ENCODE data around the gene GPATCH8.

Gene GPATCH8

DNA sequence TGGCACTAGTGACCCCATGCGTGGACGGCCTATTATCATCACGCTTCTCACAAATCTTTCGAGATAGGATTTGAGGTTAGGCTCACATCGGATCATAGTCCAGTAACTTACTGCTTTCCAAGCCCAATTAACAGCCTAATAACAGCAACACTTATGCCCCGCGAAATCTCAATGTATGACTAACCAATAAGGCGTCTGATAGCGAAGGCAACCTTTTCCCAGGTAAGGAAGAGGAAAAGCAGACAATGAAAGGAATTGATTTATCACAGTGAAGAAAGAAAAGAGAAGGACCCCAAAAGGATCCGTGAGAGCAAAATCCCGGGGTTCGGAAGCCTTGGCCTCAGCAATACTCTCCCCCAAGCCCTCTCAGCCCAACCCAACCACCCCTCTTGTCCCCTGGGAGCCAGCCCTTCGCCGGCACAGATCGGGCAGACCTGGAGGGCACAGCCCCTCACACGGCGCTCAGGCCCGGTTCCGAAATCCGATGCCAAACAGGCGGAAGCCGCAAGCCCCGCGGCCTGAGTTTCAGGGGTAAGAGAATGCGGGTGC, 534 bp downstream of the GPATCH8 start:
- TF ChIP-seq GATA1 (IDR thresholded peaks at IDR 0.05; ENCODE audit: low read depth, low read length) (no peak), POLR2A (IDR thresholded peaks at IDR 0.05; ENCODE audit: low read length) (no peak)
- DNase-seq: peak; percentile 45 to 64

DNA sequence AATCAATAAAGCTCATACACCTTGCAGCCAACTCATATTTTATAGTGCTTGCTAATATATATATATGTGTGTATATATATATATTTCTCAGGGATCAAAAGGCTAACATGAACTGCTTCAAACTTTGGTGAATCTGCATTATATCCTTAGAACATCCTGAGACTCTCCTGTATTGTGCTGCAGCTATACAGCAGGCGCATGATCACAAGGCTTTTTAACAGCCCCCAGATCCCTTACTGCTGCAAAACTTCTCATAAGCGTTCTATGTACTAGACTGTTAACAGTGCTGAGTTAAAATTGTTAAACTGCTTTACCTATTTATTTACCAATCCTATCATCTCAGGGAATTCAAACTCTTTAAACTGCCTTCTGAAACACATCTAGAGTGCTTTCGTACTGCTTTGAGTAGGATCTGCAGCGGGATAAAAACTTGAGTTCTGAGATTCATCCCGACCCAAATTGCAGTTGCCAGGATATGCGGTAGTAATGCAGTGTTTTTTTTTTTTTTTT, 1.3 kb downstream of the GPATCH8 start:
- DNase-seq: peak; percentile 18 to 30
- TF ChIP-seq POLR2A (IDR thresholded peaks at IDR 0.05; ENCODE audit: low read length) (no peak), GATA1 (IDR thresholded peaks at IDR 0.05; ENCODE audit: low read depth, low read length) (no peak)

DNA sequence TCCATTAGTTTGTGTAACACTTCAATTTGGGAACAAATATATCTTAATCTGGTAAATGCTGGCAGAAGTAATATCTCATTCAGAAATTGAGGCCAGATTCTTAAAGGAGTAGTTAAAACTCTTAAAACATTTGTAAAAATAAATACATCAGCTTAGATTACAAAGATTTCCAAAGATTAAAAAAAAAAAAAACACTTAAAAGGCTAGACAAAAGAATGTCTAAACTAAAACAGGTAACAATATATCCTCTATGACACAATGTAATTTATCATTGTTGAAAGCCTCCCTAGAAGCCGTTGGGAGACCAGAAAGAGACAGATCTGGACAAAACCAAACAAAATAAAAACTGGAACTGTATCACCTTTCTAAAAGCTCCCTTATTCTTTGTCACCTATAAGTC, 3.5 kb downstream of the GPATCH8 start:
- DNase-seq: no peak
- TF ChIP-seq GATA1 (IDR thresholded peaks at IDR 0.05; ENCODE audit: low read depth, low read length) (no peak), POLR2A (IDR thresholded peaks at IDR 0.05; ENCODE audit: low read length) (no peak)

DNA sequence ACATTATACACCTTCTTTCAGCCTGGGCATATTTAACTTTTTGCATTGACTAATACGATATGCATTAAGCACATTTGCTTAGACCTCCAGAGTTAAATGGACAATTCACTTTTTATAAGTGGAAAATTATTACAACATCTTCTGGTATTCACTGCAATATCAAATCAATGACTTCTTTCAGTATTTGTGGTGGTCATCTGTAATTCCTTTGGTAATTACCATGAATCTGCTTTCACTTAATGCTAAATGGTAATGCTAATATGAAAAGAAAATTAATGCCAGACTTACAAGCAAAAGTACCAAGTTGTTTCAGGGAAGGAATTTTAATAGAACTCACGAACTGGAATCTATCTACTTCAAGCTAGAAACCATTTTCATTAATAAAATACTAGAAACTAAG, 6.4 kb downstream of the GPATCH8 start:
- DNase-seq: no peak
- TF ChIP-seq POLR2A (IDR thresholded peaks at IDR 0.05; ENCODE audit: low read length) (no peak), GATA1 (IDR thresholded peaks at IDR 0.05; ENCODE audit: low read depth, low read length) (no peak)

DNA sequence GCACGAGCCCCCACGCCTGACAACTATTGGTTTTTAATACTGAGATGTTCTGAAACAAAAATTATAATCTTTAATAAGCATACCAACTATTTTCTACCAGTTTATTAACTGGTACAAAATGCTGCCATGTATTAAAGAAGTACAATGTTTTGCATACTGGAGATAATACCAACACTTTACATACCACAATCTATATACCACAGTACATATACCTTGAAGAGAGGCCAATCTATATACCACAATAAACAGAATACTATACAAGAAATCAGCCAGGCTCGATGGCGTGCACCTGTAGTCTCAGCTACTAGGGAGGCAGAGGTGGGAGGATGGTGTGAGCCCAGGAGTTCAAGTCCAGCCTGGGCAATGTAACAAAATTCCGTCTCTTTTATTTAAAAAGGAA, 9.9 kb downstream of the GPATCH8 start:
- no peak for DNase-seq
- TF ChIP-seq POLR2A (IDR thresholded peaks at IDR 0.05; ENCODE audit: low read length) (no peak), GATA1 (IDR thresholded peaks at IDR 0.05; ENCODE audit: low read depth, low read length) (no peak)

DNA sequence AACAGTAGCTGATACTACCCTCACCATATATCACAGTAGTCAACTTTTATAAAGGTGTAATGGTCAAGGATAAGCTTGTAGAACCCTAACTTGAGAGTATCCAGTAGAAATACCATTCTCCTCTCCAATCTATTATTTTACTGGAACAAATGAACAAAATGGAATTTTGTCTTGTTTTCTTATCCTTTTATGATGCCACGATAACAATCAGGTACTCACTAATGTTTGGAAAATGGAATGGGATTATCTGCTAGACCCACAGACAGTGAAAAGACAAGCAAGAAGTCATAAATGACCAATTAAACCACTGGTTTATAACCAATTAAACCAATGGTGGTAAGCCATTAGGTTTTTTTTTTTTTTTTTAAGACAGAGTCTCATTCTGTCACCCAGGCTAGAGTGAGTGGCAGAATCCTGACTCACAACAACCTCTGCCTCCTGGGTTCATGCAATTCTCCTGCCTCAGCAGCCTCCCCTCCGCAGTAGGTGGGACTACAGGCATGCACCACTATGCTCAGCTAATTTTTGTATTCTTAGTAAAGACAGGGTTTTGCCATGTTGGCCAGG, 10.4 kb downstream of the GPATCH8 start:
- no peak for DNase-seq
- no peak for TF ChIP-seq GATA1 (IDR thresholded peaks at IDR 0.05; ENCODE audit: low read depth, low read length)
- TF ChIP-seq POLR2A (IDR thresholded peaks at IDR 0.05; ENCODE audit: low read length): no peak

DNA sequence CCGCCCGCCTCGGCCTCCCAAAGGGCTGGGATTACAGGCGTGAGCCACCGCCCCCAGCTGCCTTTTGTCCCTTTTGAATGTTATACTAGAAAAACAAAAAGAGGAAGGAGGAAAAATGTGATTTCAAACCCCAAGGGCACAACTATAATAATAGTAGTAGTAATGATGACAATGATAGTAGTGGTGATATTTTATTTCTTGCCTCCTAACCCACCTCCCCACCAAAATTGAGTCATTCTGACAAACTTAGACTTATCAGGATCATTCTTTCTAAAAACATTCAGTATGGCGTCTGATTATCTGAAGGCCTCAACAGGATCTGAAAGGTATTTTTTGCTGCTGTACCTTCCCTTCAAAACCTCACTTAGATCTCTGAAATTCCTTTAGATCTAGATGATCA, 13.6 kb downstream of the GPATCH8 start:
- TF ChIP-seq GATA1 (IDR thresholded peaks at IDR 0.05; ENCODE audit: low read depth, low read length) (no peak), POLR2A (IDR thresholded peaks at IDR 0.05; ENCODE audit: low read length) (no peak)
- no peak for DNase-seq

DNA sequence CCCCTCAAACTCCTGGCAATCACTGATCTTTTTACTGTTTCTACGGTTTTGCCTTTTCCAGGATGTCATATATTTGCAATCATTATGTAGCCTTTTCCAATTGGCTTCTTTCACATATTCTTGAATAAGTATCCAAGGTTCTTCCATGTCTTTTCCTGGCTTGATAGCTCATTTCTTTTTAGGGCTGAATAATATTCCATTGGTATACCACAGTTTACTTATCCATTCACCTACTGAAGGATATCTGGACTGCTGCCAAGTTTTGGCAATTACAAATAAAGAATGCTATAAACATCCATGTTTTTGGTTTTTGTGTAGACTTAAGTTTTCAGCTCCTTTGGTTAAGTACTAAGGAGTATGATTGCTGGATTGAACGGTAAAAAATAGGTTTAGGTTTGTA, 16.0 kb downstream of the GPATCH8 start:
- TF ChIP-seq POLR2A (IDR thresholded peaks at IDR 0.05; ENCODE audit: low read length) (no peak), GATA1 (IDR thresholded peaks at IDR 0.05; ENCODE audit: low read depth, low read length) (no peak)
- peak in 1 of 2 experiments; percentile 22 for DNase-seq

DNA sequence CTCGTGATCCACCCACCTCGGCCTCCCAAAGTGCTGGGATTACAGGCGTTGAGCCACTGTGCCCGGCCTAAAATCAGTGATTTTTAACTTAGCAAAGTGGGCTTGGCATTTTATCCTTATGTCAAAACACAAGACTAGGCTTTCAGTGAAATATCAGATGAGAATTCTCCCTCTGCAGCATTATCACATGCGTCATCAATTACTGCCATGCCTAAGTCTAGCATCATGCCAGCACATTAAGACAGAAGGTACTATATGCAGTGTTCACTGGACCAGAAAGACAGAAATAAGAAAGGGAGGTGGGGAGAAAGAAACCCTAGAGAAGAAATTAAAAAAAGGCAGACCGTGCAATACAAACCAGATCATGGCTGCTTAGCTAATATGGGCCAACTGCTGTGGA, 29.8 kb downstream of the GPATCH8 start:
- TF ChIP-seq GATA1 (IDR thresholded peaks at IDR 0.05; ENCODE audit: low read depth, low read length) (no peak), POLR2A (IDR thresholded peaks at IDR 0.05; ENCODE audit: low read length) (no peak)
- no peak for DNase-seq

DNA sequence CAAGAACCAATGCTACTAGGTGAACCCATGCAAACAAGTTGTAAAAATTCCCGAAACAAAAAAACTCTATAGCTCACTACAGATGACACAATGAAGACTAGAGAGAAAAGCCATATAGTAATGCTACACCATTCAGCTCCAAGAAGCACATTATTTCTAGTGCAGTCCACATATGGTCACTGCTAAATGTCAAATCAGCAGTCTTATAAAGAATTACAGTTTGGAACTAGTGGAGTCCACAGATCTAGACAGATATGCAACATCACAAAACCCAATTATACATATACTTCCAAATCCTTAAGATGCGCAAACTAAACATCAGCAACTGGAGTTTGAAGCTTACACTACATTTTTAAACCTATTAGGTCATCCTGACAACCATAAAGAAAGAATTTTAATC, 33.5 kb downstream of the GPATCH8 start:
- DNase-seq: no peak
- TF ChIP-seq GATA1 (IDR thresholded peaks at IDR 0.05; ENCODE audit: low read depth, low read length): no peak

DNA sequence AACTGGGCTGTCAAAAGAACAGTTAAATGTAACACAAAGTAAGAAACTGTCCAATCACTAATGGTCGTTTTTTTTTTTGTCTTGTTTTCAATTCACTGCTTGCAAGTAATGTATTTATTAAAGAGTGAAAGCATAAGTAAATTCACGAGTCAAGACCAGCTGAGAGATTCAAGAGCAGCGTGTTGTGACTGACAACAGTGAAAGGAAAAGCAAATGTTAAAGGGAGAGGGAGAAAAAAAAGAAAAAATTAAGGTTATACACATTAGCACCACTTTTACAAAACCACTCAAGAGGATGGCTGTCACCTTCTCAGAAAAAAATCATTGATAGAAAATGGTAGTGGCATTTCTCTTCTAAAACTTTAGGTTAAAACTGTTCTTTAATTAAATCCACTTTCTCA, 36.1 kb downstream of the GPATCH8 start:
- DNase-seq: no peak
- TF ChIP-seq POLR2A (IDR thresholded peaks at IDR 0.05; ENCODE audit: low read length): no peak
- no peak for TF ChIP-seq GATA1 (IDR thresholded peaks at IDR 0.05; ENCODE audit: low read depth, low read length)

DNA sequence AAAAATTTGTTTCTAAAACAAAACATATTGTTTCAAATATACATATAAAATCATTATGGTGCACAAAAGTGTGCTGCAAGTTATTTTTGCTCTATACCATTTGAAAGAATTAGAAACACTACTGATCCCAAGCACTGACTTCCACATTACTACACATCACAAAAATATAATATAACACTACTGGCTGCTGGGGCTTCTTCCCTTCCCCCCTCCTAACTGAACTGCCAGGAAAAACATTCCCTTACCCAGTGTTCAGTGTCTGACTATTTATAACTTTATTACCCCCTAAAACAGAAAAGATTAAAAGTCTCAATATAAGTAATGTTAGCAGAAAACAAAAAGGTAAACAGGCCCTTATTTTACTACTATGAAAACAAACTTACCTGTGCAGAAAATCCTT, 36.9 kb downstream of the GPATCH8 start:
- TF ChIP-seq GATA1 (IDR thresholded peaks at IDR 0.05; ENCODE audit: low read depth, low read length): no peak
- no peak for TF ChIP-seq POLR2A (IDR thresholded peaks at IDR 0.05; ENCODE audit: low read length)
- no peak for DNase-seq

DNA sequence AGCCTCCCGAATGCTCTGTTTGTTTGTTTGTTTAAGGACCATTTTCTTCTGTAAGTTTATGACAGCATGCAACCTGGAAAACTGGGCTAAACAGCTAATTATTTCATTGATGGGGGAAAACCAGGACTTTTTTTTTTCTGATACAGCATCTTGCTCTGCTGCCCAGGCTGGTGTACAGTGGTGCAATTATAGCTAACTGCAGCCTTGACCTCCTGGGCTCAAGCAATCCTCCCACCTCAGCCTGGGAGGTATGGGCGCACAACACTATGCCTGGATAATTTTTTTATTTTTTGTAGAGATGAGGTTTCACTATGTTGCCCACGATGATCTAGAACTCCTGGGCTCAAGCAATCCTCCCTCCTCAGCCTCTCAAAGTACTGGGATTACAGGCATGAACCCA, 37.3 kb downstream of the GPATCH8 start:
- TF ChIP-seq GATA1 (IDR thresholded peaks at IDR 0.05; ENCODE audit: low read depth, low read length): no peak
- TF ChIP-seq POLR2A (IDR thresholded peaks at IDR 0.05; ENCODE audit: low read length): no peak

DNA sequence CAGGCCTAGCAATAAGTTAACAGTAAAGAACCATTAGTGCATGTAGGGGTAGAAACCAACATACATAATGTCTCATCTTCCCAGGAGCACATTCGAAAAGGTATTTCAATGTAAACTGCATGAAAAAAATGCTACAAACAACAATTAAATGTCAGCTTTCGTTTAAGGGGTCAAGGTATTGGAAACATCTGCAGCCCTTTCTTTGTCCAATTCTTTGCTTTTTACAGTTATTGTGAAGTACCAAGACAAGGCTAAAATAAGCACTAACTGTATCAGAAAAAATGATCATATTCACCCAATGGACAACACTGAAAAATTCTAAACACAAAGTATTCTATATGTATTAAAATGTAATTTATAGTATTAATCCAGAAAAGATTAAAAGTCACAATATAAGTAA, 37.9 kb downstream of the GPATCH8 start:
- DNase-seq: no peak
- TF ChIP-seq POLR2A (IDR thresholded peaks at IDR 0.05; ENCODE audit: low read length): no peak
- no peak for TF ChIP-seq GATA1 (IDR thresholded peaks at IDR 0.05; ENCODE audit: low read depth, low read length)

More for the DNA sequence above, 37.3 kb downstream of the GPATCH8 start:
- DNase-seq: no peak

DNA sequence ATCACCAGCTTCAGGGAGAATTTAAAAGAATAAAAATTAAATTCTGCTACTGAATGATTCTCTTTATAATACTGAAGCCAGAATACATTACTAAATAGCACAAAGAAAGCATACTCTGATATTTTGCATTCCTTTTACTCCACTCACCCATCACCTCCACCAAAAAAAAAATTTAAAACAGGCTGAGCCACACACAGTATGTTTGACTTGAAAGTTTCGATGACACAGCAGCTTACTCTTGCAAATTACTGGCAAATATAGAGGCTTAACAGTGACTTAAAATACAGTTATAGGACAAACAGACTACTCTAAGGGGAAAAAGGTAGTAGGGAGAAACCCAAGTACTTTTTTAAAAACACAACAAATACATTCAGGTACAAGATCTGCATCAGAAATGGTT, 39.2 kb downstream of the GPATCH8 start:
- no peak for DNase-seq
- TF ChIP-seq POLR2A (IDR thresholded peaks at IDR 0.05; ENCODE audit: low read length) (no peak), GATA1 (IDR thresholded peaks at IDR 0.05; ENCODE audit: low read depth, low read length) (no peak)
